Measurements from ENCODE around the gene MRPL12. TPM values are rescaled to one million over a fixed set of nuclear protein-coding genes. Genes with fewer than 3 reads are reported as not detected.

MRPL12 gene
- total and polyA plus RNA-seq, 2 donors from 2014 or later, result 52.4 to 251 TPM

DNA sequence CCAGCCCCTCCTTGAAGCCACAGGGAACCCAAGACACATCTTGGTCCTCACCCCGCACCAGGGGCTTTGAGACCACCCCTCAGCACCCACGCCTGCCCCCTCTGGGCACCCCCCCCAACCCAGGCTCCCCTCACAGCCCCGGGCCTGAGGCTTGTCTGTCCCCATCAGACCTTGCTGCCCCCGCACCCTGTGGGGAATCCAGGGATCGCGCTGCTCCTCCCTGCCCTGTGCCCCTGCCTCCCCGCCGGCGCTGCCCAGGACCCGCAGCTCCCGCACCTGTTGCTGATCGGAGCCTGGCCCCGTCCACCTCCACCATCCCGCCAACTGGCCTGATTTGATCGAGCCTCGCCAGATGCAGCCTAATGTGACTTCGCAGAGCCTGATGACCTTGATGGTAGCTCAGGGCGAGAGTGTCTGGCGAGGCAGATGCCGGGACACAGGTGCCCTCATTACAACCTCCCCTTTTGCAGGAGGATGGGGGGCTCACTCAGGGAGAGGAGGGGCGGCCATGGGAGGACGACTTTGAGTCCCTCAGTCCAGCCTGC is 38.0 kb downstream of the MRPL12 start:
- intact Hi-C loops (cut with DNase I), result no loop called here
- Histone ChIP-seq H3K9ac (ENCODE audit: low read length in 3 of 3) (no peak overlapping the region), H3K9me3 (ENCODE audit: control insufficient read depth in 2 of 3, insufficient read depth in 1 of 3, low read length in 3 of 3) (no peaks in the 10 kb centered on the region), H3K4me1 (ENCODE audit: control insufficient read depth in 2 of 3, insufficient read depth in 2 of 3, low read depth in 1 of 3, low read length in 3 of 3) (peaks cover 0 to 1% (median 0%) of the 10 kb centered on the region in 3 donors), H3K27ac (ENCODE audit: low read depth in 2 of 2, low read length in 2 of 2) (no peak overlapping the region), H3K36me3 (ENCODE audit: control insufficient read depth in 2 of 3, insufficient read depth in 3 of 3, low read length in 3 of 3) (no peaks in the 10 kb centered on the region), H3K27me3 (ENCODE audit: control insufficient read depth, insufficient read depth, low read length) (no peaks in the 10 kb centered on the region), H3K4me3 (ENCODE audit: low read length in 3 of 3) (no peak overlapping the region)
- TF ChIP-seq, protein P1, sequence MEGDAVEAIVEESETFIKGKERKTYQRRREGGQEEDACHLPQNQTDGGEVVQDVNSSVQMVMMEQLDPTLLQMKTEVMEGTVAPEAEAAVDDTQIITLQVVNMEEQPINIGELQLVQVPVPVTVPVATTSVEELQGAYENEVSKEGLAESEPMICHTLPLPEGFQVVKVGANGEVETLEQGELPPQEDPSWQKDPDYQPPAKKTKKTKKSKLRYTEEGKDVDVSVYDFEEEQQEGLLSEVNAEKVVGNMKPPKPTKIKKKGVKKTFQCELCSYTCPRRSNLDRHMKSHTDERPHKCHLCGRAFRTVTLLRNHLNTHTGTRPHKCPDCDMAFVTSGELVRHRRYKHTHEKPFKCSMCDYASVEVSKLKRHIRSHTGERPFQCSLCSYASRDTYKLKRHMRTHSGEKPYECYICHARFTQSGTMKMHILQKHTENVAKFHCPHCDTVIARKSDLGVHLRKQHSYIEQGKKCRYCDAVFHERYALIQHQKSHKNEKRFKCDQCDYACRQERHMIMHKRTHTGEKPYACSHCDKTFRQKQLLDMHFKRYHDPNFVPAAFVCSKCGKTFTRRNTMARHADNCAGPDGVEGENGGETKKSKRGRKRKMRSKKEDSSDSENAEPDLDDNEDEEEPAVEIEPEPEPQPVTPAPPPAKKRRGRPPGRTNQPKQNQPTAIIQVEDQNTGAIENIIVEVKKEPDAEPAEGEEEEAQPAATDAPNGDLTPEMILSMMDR (IDR thresholded peaks at IDR 0.05; ENCODE audit: borderline replicate concordance, extremely low read depth, insufficient read depth), result no peak
- DNase-seq, result peak in 1 of 5 donors; percentile 77
- no peak for FAIRE-seq

DNA sequence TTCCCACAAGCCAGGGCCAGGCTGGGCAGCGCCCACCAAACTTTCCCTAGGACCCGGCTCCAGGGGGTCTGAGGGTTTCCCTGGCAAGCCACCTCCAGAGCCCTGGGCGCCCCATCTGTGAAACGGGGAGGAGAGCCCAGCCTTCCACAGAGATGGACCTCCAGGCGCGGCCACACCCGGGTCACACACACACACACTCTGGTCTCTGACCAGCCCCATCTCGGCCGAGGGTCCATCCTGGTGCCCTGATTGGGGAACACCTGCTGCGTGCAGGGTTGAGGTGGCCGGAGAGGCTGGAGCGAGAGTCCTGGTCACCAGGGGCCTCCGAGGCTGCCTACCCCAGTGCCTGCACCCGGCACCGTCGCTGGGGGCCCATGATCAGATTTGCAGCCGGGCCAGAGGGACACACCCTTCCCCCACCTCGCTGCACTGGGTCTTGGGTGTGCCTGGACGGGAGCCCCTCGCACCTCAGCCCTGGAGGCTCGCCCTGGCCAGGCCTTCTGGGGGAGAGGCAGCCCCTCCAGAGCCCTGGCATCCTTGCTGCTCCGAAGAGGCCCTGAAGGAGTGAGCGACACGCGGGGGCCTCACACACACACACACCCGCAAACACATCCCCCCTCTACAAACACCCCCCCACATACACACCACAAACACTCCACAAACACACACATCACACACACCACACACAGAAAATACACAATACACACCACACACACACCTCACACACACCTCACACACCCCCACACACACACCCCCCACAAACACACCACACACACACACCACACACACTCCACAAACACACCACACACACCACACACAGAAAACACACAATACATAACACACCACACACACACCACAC is 38.7 kb downstream of the MRPL12 start:
- no peak overlapping the region for H3K9ac ChIP-seq (ENCODE audit: low read length in 3 of 3)
- H3K36me3 ChIP-seq (ENCODE audit: control insufficient read depth in 2 of 3, insufficient read depth in 3 of 3, low read length in 3 of 3), result no peaks in the 10 kb centered on the region
- H3K9me3 ChIP-seq (ENCODE audit: control insufficient read depth in 2 of 3, insufficient read depth in 1 of 3, low read length in 3 of 3), result no peaks in the 10 kb centered on the region
- no peak overlapping the region for H3K4me3 ChIP-seq (ENCODE audit: low read length in 3 of 3)
- H3K4me1 ChIP-seq (ENCODE audit: control insufficient read depth in 2 of 3, insufficient read depth in 2 of 3, low read depth in 1 of 3, low read length in 3 of 3), result no peaks in the 10 kb centered on the region
- no peak for DNase-seq
- intact Hi-C loops (cut with DNase I), result no loop called here
- TF ChIP-seq, protein P1 (IDR thresholded peaks at IDR 0.05; ENCODE audit: borderline replicate concordance, extremely low read depth, insufficient read depth), result no peak
- no peaks in the 10 kb centered on the region for H3K27me3 ChIP-seq (ENCODE audit: control insufficient read depth, insufficient read depth, low read length)
- H3K27ac ChIP-seq (ENCODE audit: low read depth in 2 of 2, low read length in 2 of 2), result no peak overlapping the region
- FAIRE-seq, result no peak

Small RNAs within 50 kb of the gene (microRNA-seq; reads per million reads assigned to microRNA genes)
- gene MIR6786, result not detected

Other genes with a start within 250 kb of the MRPL12 start
- gene ACTG1, start 190.6 kb upstream of the MRPL12 start, total RNA-seq, result 2,632 TPM
- gene ACTG1, start 190.6 kb upstream of the MRPL12 start, polyA plus RNA-seq (ENCODE audit: insufficient read depth, low read depth, low replicate concordance), result 1,350 TPM
- 3.8 TPM for gene FSCN2, start 175.0 kb upstream of the MRPL12 start, total RNA-seq
- 0.26 TPM for gene FSCN2, start 175.0 kb upstream of the MRPL12 start, polyA plus RNA-seq (ENCODE audit: insufficient read depth, low read depth, low replicate concordance)
- gene FAAP100, start 151.0 kb upstream of the MRPL12 start, total RNA-seq, result 28.6 TPM
- 13.2 TPM for gene FAAP100, start 151.0 kb upstream of the MRPL12 start, polyA plus RNA-seq (ENCODE audit: insufficient read depth, low read depth, low replicate concordance)
- 86.4 TPM for gene NPLOC4, start 66.3 kb upstream of the MRPL12 start, total RNA-seq
- gene NPLOC4, start 66.3 kb upstream of the MRPL12 start, polyA plus RNA-seq (ENCODE audit: insufficient read depth, low read depth, low replicate concordance), result 41.5 TPM
- 2.1 TPM for gene TSPAN10, start 66.2 kb upstream of the MRPL12 start, total RNA-seq
- 1.9 TPM for gene TSPAN10, start 66.2 kb upstream of the MRPL12 start, polyA plus RNA-seq (ENCODE audit: insufficient read depth, low read depth, low replicate concordance)
- 3.2 TPM for gene PDE6G, start 46.8 kb upstream of the MRPL12 start, total RNA-seq
- 5.4 TPM for gene PDE6G, start 46.8 kb upstream of the MRPL12 start, polyA plus RNA-seq (ENCODE audit: insufficient read depth, low read depth, low replicate concordance)
- 28.2 TPM for gene OXLD1, start 36.8 kb upstream of the MRPL12 start, total RNA-seq
- gene OXLD1, start 36.8 kb upstream of the MRPL12 start, polyA plus RNA-seq (ENCODE audit: insufficient read depth, low read depth, low replicate concordance), result 51.9 TPM
- 18.8 TPM for gene CCDC137, start 36.6 kb upstream of the MRPL12 start, total RNA-seq
- gene CCDC137, start 36.6 kb upstream of the MRPL12 start, polyA plus RNA-seq (ENCODE audit: insufficient read depth, low read depth, low replicate concordance), result 14.7 TPM
- gene ARL16, start 19.6 kb upstream of the MRPL12 start, total RNA-seq, result 34.7 TPM
- gene ARL16, start 19.6 kb upstream of the MRPL12 start, polyA plus RNA-seq (ENCODE audit: insufficient read depth, low read depth, low replicate concordance), result 76.1 TPM
- gene HGS, start 19.4 kb upstream of the MRPL12 start, total RNA-seq, result 95.3 TPM
- gene HGS, start 19.4 kb upstream of the MRPL12 start, polyA plus RNA-seq (ENCODE audit: insufficient read depth, low read depth, low replicate concordance), result 85.5 TPM
- gene SLC25A10, start 8.9 kb downstream of the MRPL12 start, total RNA-seq, result 19.9 TPM
- gene SLC25A10, start 8.9 kb downstream of the MRPL12 start, polyA plus RNA-seq (ENCODE audit: insufficient read depth, low read depth, low replicate concordance), result 94.5 TPM
- 9.3 TPM for gene GCGR, start 100.8 kb downstream of the MRPL12 start, total RNA-seq
- 37.2 TPM for gene GCGR, start 100.8 kb downstream of the MRPL12 start, polyA plus RNA-seq (ENCODE audit: insufficient read depth, low read depth, low replicate concordance)
- 88.3 TPM for gene MCRIP1, start 129.9 kb downstream of the MRPL12 start, total RNA-seq
- gene MCRIP1, start 129.9 kb downstream of the MRPL12 start, polyA plus RNA-seq (ENCODE audit: insufficient read depth, low read depth, low replicate concordance), result 151 TPM
- not detected for gene PPP1R27, start 131.7 kb downstream of the MRPL12 start, total RNA-seq
- not detected for gene PPP1R27, start 131.7 kb downstream of the MRPL12 start, polyA plus RNA-seq (ENCODE audit: insufficient read depth, low read depth, low replicate concordance)
- 482 TPM for gene P4HB, start 157.2 kb downstream of the MRPL12 start, total RNA-seq
- gene P4HB, start 157.2 kb downstream of the MRPL12 start, polyA plus RNA-seq (ENCODE audit: insufficient read depth, low read depth, low replicate concordance), result 411 TPM
- 453 TPM for gene ARHGDIA, start 168.0 kb downstream of the MRPL12 start, total RNA-seq
- 424 TPM for gene ARHGDIA, start 168.0 kb downstream of the MRPL12 start, polyA plus RNA-seq (ENCODE audit: insufficient read depth, low read depth, low replicate concordance)
- 59.3 TPM for gene ALYREF, start 188.2 kb downstream of the MRPL12 start, total RNA-seq
- 45.3 TPM for gene ALYREF, start 188.2 kb downstream of the MRPL12 start, polyA plus RNA-seq (ENCODE audit: insufficient read depth, low read depth, low replicate concordance)
- gene ANAPC11, start 188.4 kb downstream of the MRPL12 start, total RNA-seq, result 88.6 TPM
- gene ANAPC11, start 188.4 kb downstream of the MRPL12 start, polyA plus RNA-seq (ENCODE audit: insufficient read depth, low read depth, low replicate concordance), result 220 TPM
- 0.66 TPM for gene NPB, start 198.9 kb downstream of the MRPL12 start, total RNA-seq
- gene NPB, start 198.9 kb downstream of the MRPL12 start, polyA plus RNA-seq (ENCODE audit: insufficient read depth, low read depth, low replicate concordance), result 1.4 TPM
- gene PCYT2, start 208.0 kb downstream of the MRPL12 start, total RNA-seq, result 28.4 TPM
- 104 TPM for gene PCYT2, start 208.0 kb downstream of the MRPL12 start, polyA plus RNA-seq (ENCODE audit: insufficient read depth, low read depth, low replicate concordance)
- gene SIRT7, start 214.8 kb downstream of the MRPL12 start, total RNA-seq, result 25.2 TPM
- 17.4 TPM for gene SIRT7, start 214.8 kb downstream of the MRPL12 start, polyA plus RNA-seq (ENCODE audit: insufficient read depth, low read depth, low replicate concordance)
- gene MAFG, start 224.4 kb downstream of the MRPL12 start, total RNA-seq, result 18.2 TPM
- gene MAFG, start 224.4 kb downstream of the MRPL12 start, polyA plus RNA-seq (ENCODE audit: insufficient read depth, low read depth, low replicate concordance), result 8.3 TPM
- 14.2 TPM for gene PYCR1, start 233.9 kb downstream of the MRPL12 start, total RNA-seq
- gene PYCR1, start 233.9 kb downstream of the MRPL12 start, polyA plus RNA-seq (ENCODE audit: insufficient read depth, low read depth, low replicate concordance), result 7.9 TPM
- gene MYADML2, start 243.9 kb downstream of the MRPL12 start, total RNA-seq, result not detected
- gene MYADML2, start 243.9 kb downstream of the MRPL12 start, polyA plus RNA-seq (ENCODE audit: insufficient read depth, low read depth, low replicate concordance), result not detected